Thyroid gland (tissue), 4 donors: ENCODE measurements around the gene SOD2.

Source experiments
- CTCF ChIP-seq, 6 experiments: fragments of 200-600 bp in 3 of 6; fragments of 450-650 bp in 3 of 6; sonication (generic) in 3 of 6; IDR thresholded peaks; one replicate each; pipeline ENCODE4 v1.5.1; 2016 to 2019; ENCODE audit warnings: antibody characterized with exemption in 6 of 6, mild to moderate bottlenecking in 2 of 6, inconsistent platforms in 1 of 6, moderate library complexity in 1 of 6
- POLR2A ChIP-seq, 2 donors: fragments of 450-650 bp; IDR thresholded peaks; one replicate each; pipeline ENCODE4 v1.6.1; 2017; ENCODE audit warnings: antibody characterized with exemption in 2 of 2, mild to moderate bottlenecking in 2 of 2, moderate library complexity in 1 of 2

- TF ChIP-seq CTCF (IDR thresholded peaks at IDR 0.05) (no peak), POLR2A (IDR thresholded peaks at IDR 0.05) (no peak)
These were observed 22.1 kb upstream of the SOD2 start for GRCh38 chr6:159715166-159715565.
